Astrocyte of the spinal cord (primary cell): ENCODE measurements around the gene TM7SF2.

Source experiments
- DNase-seq: peaks from one replicate; pipeline ENCODE4 v3.0.0; 2011; ENCODE audit warnings: low read depth, low spot score
- H3K4me3 ChIP-seq: 2 replicates; pipeline ENCODE4 v1.5.1; 2011; ENCODE audit warnings: low read depth, mild to moderate bottlenecking, low read length, moderate library complexity
- CTCF ChIP-seq: IDR thresholded peaks from 2 replicates; pipeline ENCODE4 v1.5.1; 2012; ENCODE audit warnings: low read depth, mild to moderate bottlenecking, low read length, inconsistent platforms
- in situ Hi-C: cut with HindIII; loops from 2 replicates; pipeline ENCODE4 v1.10.0; 2017; ENCODE audit warnings: low sequenced_read_pairs

TM7SF2 gene

DNA sequence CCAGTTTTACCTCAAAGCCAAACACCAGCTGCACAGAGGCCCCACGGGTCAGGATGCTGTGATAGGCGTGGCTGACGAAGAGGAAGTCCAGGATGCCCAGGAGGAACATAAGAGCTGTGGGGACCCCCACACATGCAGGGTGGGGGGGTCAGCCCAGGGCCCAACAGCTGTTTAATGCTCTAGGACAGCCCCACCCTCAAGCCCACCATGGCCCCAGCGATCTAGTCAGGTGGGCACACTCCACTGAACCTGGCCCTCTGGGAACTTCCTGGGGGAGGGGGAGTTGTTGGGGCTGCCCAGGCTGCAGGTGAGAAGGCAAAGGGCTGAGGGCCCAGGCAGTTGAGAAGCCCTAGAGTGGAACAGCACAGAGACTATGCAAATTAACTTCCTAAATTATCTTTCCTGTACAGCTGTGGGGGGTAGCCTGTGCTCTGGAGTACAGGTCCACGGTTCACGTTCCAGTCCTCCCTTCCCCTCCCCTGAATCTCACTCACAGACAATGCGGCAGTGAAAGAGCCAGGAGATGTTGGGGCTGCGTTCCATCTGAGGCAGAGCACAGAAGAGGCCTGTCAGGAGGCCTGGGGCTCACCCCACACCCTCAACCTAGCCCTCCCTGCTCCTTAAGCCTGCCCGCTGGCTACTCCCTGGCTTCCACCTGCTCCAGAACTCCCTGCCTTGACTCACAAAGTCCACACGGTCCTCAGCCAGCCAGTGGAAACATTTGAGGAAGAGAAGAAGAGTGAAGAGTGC, 20.7 kb downstream of the TM7SF2 start:
- TF ChIP-seq CTCF: no peak
- DNase-seq: no peak
- H3K4me3 ChIP-seq: no peak overlapping the region
- in situ Hi-C loops: no loop called here

GRCh38 chr11:65132988-65133700, 21.5 kb downstream of the TM7SF2 start:
- TF ChIP-seq CTCF: no peak
- H3K4me3 ChIP-seq: peak overlapping the region; percentile 82
- in situ Hi-C loops: no loop called here
- no peak for DNase-seq

- DNase-seq: no peak
- no peak for TF ChIP-seq CTCF
- in situ Hi-C loops: no loop called here
- peak overlapping the region; percentile 82 for H3K4me3 ChIP-seq
Measured at GRCh38 chr11:65133724-65134123, 22.1 kb downstream of the TM7SF2 start.

DNA sequence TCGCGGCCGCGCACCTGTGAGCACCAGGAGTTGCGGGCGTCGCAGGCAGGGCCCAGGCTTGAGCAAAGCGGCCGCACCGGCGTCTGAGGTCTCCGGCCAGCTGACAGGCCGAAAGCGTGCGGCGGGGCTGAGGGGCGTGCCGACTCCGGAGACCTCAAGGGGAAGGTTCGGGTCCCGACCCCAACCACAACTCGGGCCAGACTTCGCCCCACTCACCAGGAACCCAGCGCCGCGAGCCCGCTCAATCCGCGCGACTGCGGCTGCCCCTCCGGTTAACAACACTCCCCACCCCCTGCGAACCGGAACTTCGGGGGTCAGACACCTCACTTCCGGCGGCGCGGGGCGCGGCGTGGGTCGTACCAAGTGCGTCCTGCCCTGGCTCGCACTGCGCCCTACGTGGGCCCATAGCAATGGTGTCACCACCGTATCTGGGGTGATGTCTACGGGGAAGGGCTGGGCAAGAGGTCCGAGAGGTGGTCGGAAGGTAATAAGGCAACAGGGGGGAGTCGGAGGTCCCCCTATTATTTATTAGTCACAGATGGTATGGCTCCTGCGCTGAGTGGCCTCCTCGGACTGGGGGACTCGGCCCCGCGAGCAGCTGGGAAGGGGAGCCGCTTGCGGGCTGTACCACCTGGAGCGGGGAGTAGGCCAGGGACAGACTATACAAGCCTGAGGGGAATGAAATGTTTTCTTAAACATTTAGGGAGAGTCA, 22.7 kb downstream of the TM7SF2 start, which contains the start of gene SYVN1:
TSS of gene SYVN1 (minus strand) at position 280 of the 712 bp plus-strand sequence. CDS start 918 bp downstream, outside the sequence.
- peak; percentile 91 for DNase-seq
- peak within 1 kb of the TSS; percentile 82 for H3K4me3 ChIP-seq
- in situ Hi-C loops: no loop called here
- TF ChIP-seq CTCF: no peak

DNA sequence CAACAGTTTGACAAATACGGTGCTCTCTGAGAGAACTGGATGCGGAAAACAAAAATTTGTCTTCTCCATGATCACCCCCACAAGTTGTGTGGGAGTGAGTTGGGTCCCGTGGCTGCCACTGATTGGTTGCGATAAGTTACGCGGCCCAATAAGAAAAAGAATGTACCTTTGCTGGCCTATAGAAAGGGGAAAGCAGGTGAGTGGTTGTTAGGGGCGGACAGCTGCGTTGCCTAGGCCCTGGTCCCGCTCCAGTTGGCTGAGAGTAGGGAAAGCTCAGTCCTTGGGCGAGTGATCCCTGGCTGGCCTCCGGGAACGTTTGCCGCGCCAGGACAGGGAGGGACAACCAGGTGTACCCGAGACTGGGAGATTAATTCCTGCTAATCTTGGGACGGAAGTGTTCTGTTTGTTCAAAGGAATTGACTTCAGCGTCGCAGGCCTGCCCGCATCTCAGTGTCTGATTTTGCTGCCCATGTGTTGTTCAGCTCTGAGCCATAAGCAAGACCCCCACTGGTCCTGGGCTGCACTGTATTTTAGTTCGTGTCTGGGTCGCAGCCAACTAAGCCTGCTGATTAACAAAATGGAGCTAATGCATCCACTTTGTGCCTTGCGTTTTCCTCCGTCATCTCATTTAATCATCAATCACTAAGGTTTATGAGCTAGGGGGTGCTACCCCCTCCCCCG, 23.4 kb downstream of the TM7SF2 start:
- in situ Hi-C loops: no loop called here
- no peak for TF ChIP-seq CTCF
- peak overlapping the region; percentile 82 for H3K4me3 ChIP-seq

DNA sequence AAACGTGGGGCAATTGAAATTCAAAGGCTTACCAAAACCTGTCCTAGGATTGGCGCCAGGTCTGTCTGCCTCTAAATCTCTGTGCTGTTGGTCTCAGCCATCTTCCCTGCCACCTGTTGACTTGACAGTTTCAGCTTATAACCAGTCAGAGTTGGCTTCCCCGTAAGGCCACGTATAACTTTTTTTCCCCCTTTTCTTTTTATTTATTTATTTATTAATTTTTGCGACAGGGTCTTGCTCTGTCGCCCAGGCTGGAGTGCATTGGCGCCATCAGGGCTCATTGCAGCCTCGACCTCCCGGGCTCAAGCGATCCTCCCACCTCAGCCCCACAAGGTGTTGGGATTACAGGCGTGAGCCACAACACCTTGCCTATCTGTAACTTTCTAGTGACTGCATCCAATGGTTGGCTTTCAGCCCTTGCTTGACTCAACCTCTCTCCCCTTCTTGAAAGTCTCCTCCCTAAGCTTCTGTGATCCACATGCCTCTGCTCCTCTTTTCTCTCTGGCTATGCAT, 24.0 kb downstream of the TM7SF2 start:
- DNase-seq: no peak
- in situ Hi-C loops: no loop called here
- TF ChIP-seq CTCF: no peak
- peak overlapping the region; percentile 82 for H3K4me3 ChIP-seq

More for the DNA sequence above, 23.4 kb downstream of the TM7SF2 start:
- DNase-seq: peak; percentile 98
